HEK293T (cell line): Measurements from ENCODE around the gene SUN3.

Source experiments
- ARNT ChIP-seq: fragments of 450-650 bp; IDR thresholded peaks from 2 replicates; pipeline ENCODE4 v1.6.1; 2017; ENCODE audit warnings: mild to moderate bottlenecking
- ELF4 ChIP-seq: fragments of 450-650 bp; IDR thresholded peaks from 2 replicates; pipeline ENCODE4 v1.6.1; 2017; ENCODE audit warnings: antibody characterized with exemption
- FOXA1 ChIP-seq: fragments of 450-650 bp; IDR thresholded peaks from 2 replicates; pipeline ENCODE4 v1.6.1; 2016; ENCODE audit warnings: mild to moderate bottlenecking
- HDGF ChIP-seq: fragments of 450-650 bp; IDR thresholded peaks from 2 replicates; pipeline ENCODE4 v1.6.1; 2017; ENCODE audit warnings: antibody characterized with exemption, borderline replicate concordance
- SUZ12 ChIP-seq: fragments of 450-650 bp; IDR thresholded peaks from 2 replicates; pipeline ENCODE4 v1.6.1; 2016; ENCODE audit warnings: mild to moderate bottlenecking
- TARDBP ChIP-seq: fragments of 450-650 bp; IDR thresholded peaks from 2 replicates; pipeline ENCODE4 v1.6.1; 2016

DNA sequence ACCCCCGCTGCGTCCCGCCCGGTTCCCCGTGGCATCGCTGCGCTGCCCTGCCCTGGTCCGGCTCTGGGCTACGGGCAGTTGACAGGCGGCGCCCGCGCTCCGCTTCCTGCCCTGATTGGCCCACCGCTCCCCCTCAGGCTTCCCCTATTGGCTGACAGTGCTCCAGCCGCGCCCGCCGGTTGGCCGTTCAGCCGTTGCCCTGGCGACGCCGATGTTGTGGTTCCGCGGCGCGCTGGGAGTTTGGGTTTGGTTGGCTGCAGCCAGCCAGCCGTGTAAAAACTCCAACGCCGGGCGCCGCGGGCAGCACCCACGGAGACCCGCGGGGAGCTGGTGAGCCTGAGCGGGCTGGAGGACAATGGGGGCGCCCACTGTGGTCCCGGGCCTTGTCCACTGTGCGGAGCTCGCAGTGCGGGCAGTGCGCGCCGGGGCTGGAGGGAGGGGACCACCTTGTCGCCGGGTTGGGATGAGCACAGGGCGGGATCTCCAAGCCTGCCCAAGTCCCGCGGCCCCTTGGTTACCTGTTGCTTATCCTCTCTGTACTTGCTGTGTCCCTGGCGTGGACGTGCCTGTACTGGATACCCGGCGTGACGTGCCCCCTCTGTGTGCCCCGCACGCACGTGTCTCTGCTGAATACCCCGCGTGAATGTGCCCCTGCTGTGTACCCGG, 6.5 kb upstream of the SUN3 start, which contains the start of gene C7orf57:
- TF ChIP-seq SUZ12 (no peak), TARDBP (no peak), ARNT (no peak), ELF4 (no peak), FOXA1 (no peak), HDGF (no peak)
